KMS-11 (cell line): ENCODE results near the gene RAD51B.

Source experiments
- H2AFZ ChIP-seq: fragments of 200-600 bp; sonication (generic); 2 replicates; pipeline ENCODE4 v1.6.1; 2016; ENCODE audit warnings: antibody characterized with exemption, mixed run types, low read depth
- H3K27ac ChIP-seq: fragments of 200-600 bp; sonication (generic); 2 replicates; pipeline ENCODE4 v1.6.1; 2016; ENCODE audit warnings: mild to moderate bottlenecking, mixed run types
- H3K27me3 ChIP-seq: fragments of 200-600 bp; sonication (generic); 2 replicates; pipeline ENCODE4 v1.6.1; 2017; ENCODE audit warnings: mild to moderate bottlenecking, low read depth, mixed run types, moderate library complexity; ENCODE audit not compliant: insufficient read depth
- H3K36me3 ChIP-seq: fragments of 200-600 bp; sonication (generic); 2 replicates; pipeline ENCODE4 v1.6.1; 2017; ENCODE audit warnings: mild to moderate bottlenecking, mixed run types; ENCODE audit not compliant: insufficient read depth
- H3K4me1 ChIP-seq: fragments of 200-600 bp; sonication (generic); 2 replicates; pipeline ENCODE4 v1.6.1; 2016; ENCODE audit warnings: mild to moderate bottlenecking, low read depth, mixed run types; ENCODE audit not compliant: poor library complexity, severe bottlenecking
- H3K4me2 ChIP-seq: fragments of 200-600 bp; sonication (generic); 2 replicates; pipeline ENCODE4 v1.7.0; 2016; ENCODE audit warnings: mild to moderate bottlenecking, mixed run types
- H3K4me3 ChIP-seq: fragments of 200-600 bp; sonication (generic); IDR thresholded peaks from 2 replicates; pipeline ENCODE4 v1.6.1; 2017; ENCODE audit warnings: low read depth, low read length, mixed read lengths; ENCODE audit not compliant: insufficient read depth
- H3K79me2 ChIP-seq: fragments of 200-600 bp; sonication (generic); 2 replicates; pipeline ENCODE4 v1.6.1; 2016; ENCODE audit warnings: low read depth, mixed run types; ENCODE audit not compliant: insufficient read depth
- H3K9ac ChIP-seq: fragments of 200-600 bp; sonication (generic); 2 replicates; pipeline ENCODE4 v1.6.1; 2016; ENCODE audit warnings: mild to moderate bottlenecking, mixed run types
- H4K20me1 ChIP-seq: fragments of 200-600 bp; sonication (generic); 2 replicates; pipeline ENCODE4 v1.6.1; 2016; ENCODE audit warnings: mild to moderate bottlenecking, mixed run types; ENCODE audit not compliant: insufficient read depth
- CTCF ChIP-seq: fragments of 200-600 bp; sonication (generic); conservative IDR thresholded peaks from 2 replicates; pipeline ENCODE4 v1.6.1; 2017; ENCODE audit warnings: low read depth, mild to moderate bottlenecking, antibody characterized with exemption, low read length, moderate library complexity, mixed read lengths

Gene RAD51B

GRCh38 chr14:68154275-68154674 is 334.7 kb downstream of the RAD51B start:
- Histone ChIP-seq H3K4me2 (no peak overlapping the region), H3K4me1 (peaks cover 32% of the 10 kb centered on the region), H3K9ac (no peak overlapping the region), H3K27me3 (no peaks in the 10 kb centered on the region), H3K79me2 (no peaks in the 10 kb centered on the region), H3K4me3 (no peak overlapping the region), H3K27ac (no peak overlapping the region), H2AFZ (no peak overlapping the region), H4K20me1 (no peaks in the 10 kb centered on the region), H3K36me3 (no peaks in the 10 kb centered on the region)
- no peak for TF ChIP-seq CTCF

DNA sequence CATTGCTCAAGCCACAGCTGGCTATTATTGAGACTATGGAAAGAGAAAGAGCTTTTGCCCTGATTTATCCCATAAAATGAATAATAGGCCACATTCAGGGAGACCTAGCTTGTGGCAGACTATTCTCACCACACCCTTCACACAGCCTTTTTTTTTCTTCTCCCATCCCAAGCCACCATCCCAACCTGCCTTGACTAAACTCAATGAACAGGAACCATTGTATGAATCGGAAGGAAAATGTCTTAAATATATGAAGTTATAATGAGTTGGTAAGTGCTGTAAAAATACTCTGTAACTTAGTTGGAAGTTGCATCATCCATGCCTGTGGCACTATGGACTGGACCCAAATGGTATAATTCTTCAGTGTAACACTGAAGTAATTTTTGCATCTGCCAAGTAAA is 338.4 kb downstream of the RAD51B start:
- no peak for TF ChIP-seq CTCF
- Histone ChIP-seq H3K4me2 (no peak overlapping the region), H3K79me2 (no peaks in the 10 kb centered on the region), H2AFZ (no peak overlapping the region), H3K36me3 (no peaks in the 10 kb centered on the region), H3K4me1 (peaks cover 32% of the 10 kb centered on the region), H3K27me3 (no peaks in the 10 kb centered on the region), H4K20me1 (no peaks in the 10 kb centered on the region), H3K4me3 (no peak overlapping the region), H3K27ac (no peak overlapping the region), H3K9ac (no peak overlapping the region)

- Histone ChIP-seq H4K20me1 (no peaks in the 10 kb centered on the region), H3K27me3 (no peaks in the 10 kb centered on the region), H3K27ac (no peak overlapping the region), H3K4me1 (peaks cover 32% of the 10 kb centered on the region), H2AFZ (no peak overlapping the region), H3K79me2 (no peaks in the 10 kb centered on the region), H3K4me3 (no peak overlapping the region), H3K9ac (no peak overlapping the region), H3K36me3 (no peaks in the 10 kb centered on the region), H3K4me2 (no peak overlapping the region)
- TF ChIP-seq CTCF: no peak
Observed at GRCh38 chr14:68158640-68159039, 339.1 kb downstream of the RAD51B start.

DNA sequence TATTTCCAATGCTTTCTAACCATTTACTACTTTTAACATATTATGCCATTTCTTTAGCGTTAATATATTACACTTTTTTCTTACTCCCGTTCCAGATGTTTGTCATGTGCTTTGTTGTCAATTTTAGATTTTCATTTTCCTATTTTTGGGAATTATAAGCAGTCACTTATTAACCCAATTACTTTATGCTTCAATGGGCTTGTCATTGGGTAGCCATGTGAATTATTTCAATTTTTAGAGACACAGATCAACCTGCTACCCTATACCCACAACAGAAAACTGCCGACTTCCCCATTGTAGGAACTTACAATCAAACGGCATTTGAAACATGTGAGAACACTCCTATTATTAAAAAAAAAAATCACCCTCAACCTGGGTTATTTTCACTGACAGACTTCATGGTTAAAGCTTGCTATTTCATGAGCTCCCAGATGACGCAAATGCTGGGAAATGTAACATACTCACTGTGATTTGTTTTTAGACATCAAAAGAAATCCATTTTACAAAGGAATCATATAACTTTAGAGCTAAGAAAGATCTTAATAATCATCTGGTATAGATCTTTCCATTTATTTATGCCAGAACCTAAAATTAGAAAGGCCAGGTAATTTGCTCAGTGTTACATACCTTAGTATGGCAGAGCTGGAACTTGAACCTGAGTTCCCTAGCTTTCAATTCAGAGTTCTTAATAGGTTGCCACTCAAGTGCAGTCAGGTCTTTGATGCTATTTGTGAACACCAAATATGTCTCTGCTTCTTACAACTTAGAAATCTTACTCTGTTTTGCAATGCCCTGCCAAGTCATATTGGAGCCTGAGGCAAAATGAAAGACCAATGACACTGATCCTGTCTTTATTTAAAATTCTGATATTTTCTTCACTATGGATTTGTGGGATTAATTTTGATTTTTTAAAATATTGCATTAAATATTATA is 340.4 kb downstream of the RAD51B start:
- no peak overlapping the region for H3K4me3 ChIP-seq
- H3K9ac ChIP-seq: no peak overlapping the region
- H3K4me2 ChIP-seq: no peak overlapping the region
- H2AFZ ChIP-seq: no peak overlapping the region
- H3K36me3 ChIP-seq: no peaks in the 10 kb centered on the region
- H3K27me3 ChIP-seq: no peaks in the 10 kb centered on the region
- H4K20me1 ChIP-seq: no peaks in the 10 kb centered on the region
- peaks cover 32% of the 10 kb centered on the region for H3K4me1 ChIP-seq
- no peak for TF ChIP-seq CTCF
- no peak overlapping the region for H3K27ac ChIP-seq
- H3K79me2 ChIP-seq: no peaks in the 10 kb centered on the region
